Activated CD8-positive, alpha-beta memory T cell treated with anti-CD3 and anti-CD28 coated beads, Interleukin-2, amount 50 U/mL, for 48 hours (primary cell): ENCODE measurements around the gene OSBPL6.

Experiments used
- DNase-seq: peaks from one replicate; pipeline ENCODE4 v3.0.0-alpha.2; 2020

Gene OSBPL6

GRCh38 chr2:178273787-178274360 is 79.6 kb downstream of the OSBPL6 start:
- no peak for DNase-seq

GRCh38 chr2:178275600-178275999 is 81.3 kb downstream of the OSBPL6 start:
- DNase-seq = no peak

DNA sequence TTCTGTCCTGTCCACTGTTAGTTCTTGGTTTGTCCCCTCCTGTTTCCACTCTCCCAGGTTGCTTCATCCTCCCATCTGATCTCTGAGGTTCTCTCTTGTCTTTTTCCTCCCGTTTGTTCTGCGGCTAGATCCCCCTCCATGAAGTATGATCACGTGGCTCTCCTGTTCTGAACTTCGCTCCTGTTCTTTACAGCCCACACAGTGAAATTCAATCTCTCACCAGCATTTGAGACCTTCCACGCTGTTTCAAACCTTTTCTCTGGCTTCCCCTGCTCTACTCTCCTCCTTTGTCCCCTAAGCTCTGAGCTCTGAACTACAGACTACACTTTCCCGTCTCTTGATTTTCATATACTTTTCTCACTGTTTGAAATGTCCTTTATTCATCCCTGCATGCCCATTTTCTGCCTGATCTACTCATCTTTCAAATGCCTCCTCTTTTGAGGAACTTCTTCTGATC is 83.5 kb downstream of the OSBPL6 start:
- DNase-seq = no peak

- DNase-seq = no peak
These were observed 84.8 kb downstream of the OSBPL6 start for GRCh38 chr2:178279142-178279541.

DNA sequence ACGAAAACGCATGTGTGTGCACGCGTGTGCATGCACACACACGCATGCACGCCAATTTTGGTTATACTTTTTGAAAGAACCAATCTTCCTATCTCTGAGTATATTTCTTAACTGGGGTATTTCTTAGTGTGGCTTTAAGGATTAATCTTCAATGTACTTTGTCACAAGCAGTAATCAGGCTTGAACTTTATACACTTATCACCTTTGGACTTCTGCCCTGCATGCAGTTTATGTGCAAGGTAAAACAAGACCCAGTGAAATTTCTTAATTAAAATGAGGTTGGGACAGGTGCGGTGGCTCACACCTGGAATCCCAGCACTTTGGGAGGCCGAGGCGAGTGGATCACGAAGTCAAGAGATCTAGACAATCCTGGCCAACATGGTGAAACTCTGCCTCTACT is 85.3 kb downstream of the OSBPL6 start:
- no peak for DNase-seq

GRCh38 chr2:178280244-178280852 is 86.0 kb downstream of the OSBPL6 start:
- DNase-seq = no peak

GRCh38 chr2:178282075-178282815 is 87.9 kb downstream of the OSBPL6 start:
- no peak for DNase-seq

DNA sequence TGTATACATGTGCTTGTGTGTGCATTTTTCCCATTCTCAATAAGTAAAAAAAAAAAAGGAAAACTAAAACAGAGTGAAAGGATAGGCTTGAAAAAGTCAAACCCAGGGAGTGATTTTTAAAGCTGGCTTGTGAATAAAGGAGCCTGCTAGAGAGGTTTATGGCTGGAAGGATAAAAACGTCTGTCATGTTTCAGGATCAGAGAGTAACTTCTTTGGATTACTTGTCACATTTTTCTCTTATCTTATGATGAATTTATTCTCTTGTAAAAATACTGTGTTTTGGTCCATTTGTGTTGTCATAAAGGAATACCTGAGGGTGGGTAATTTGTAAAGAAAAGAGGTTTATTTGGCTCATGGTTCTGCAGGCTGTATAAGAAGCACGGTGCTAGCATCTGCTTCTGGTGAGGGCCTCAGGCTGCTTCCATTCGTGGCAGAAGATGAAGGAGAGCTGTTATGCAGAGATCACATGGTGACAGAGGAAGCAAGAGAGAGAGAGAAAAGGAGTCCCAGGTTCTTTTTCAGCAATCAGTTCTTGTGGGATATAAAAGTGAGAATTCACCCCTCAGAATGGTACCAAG is 89.1 kb downstream of the OSBPL6 start:
- DNase-seq = no peak

- no peak for DNase-seq
These were observed 90.4 kb downstream of the OSBPL6 start for GRCh38 chr2:178284613-178285286.

GRCh38 chr2:178285287-178285615 is 90.9 kb downstream of the OSBPL6 start:
- DNase-seq = no peak

GRCh38 chr2:178286636-178287035 is 92.3 kb downstream of the OSBPL6 start:
- no peak for DNase-seq

- DNase-seq = no peak
These were observed 93.5 kb downstream of the OSBPL6 start for GRCh38 chr2:178287652-178288344.

GRCh38 chr2:178291703-178292102 is 97.4 kb downstream of the OSBPL6 start:
- DNase-seq = no peak

DNA sequence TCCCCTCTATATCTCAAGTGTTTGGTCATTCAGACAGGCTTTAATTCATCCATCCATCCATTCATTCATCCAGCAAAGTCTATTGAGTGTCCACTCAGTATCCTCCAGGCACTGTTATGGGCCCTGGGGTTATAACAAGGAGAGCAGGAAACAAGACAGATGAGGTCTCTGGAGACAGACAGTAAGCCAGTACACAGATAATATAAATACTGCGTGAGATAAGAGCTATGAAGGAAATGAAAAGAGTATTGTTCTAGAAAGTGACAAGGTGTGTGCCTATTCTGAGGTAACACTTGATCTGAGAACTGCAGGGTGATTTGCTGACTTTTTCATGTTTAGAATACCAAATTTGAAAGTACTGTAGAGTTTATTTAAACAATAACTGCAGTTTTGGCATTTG is 98.3 kb downstream of the OSBPL6 start:
- no peak for DNase-seq

DNA sequence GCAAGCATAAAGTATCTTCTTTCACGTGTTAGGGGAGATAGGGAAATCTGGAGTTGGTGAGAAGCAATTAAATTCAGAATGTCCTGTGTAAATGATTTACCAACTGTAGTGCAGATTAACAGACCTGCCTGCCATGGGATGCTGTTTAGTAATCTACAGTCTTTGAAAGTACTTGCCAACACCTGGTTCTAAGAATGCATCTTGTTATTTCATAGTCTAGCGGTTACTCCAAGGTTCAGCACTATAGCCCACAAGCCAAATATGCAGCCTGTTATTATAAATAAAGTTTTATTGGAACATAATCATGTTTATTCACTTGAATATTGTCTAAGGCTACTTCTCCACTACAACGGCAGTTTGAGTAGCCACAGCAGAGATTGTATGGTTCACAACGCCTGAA is 100.8 kb downstream of the OSBPL6 start:
- DNase-seq = no peak

GRCh38 chr2:178295906-178296305 is 101.6 kb downstream of the OSBPL6 start:
- DNase-seq = no peak

DNA sequence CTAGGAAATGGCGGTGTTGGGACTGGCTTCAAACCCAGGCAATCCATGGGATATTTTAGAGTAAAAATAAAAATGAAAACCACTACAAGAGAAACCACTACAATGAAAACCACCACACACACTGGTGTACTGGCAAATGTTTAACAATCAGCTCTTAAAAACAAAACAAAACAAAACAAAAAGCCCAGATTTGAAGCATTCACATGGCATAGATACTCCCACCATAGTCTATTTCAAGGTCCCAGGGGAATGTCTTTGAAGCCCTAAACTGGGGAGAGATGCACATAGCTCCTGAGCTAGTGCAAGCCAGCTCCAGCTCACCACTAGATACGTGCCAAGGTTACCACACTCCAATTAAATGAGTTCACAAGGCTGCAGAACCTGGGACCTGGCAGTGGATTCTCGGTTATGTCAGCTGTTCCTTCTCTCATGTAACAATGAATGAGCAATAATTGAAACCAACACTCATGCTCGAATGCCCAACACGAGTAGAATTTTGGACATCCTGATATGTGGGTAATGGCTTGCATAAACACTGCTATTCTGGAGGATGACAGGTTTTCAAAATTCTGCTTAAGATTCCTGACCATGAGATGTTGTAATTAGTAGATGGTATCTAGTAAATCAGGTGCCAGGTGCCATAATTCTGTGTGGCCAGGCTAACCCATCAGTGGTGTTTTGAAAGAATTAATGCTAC is 102.2 kb downstream of the OSBPL6 start:
- no peak for DNase-seq

- DNase-seq = no peak
These were observed 102.7 kb downstream of the OSBPL6 start for GRCh38 chr2:178297091-178297411.

DNA sequence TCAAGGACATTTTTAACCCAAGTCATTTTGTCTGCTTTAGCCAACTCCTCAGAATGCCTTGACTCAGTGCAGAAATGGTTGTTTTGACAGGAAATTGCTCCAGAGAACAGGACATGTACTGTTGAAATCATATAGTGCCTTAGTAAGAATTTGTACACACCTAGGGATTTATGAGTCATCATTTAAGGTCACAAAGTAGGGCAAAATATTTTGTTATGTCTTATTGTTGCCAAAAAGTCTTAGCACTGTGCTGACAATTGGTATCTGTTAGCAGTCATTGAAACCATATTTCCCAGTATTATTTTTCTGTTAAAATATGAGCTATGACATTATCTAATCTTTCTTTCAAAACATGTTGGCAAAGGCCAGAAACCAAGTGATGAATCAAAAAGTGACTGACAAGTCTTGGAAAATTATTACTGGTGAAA is 104.5 kb downstream of the OSBPL6 start:
- DNase-seq = no peak

DNA sequence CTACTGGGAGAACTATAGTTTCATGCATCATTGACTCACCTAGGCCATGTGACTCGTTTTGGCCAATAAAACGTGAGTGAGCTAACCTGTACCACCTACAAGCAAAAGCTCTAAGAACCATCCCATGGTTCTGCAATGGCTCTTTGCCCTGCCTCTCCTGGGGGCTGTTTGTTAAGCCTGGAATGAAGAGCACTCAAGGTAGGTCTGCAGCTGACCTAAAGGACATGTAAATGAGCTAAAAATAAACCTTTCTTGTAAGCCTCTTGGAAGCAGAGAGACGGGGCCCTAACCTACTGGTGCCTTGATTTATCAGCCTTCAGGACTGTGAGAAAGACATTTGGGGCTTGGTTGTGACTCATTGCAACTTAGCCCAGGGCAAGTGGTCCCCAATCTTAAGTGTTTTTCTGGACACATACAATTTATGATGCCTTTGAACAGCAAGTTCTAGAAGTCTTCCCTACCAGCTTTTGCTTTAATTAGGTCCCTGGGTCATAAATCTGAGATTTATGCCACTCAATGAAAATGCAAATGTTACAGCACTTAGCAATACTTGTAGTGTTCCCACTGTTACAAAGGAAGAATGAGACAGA is 107.4 kb downstream of the OSBPL6 start:
- DNase-seq = no peak

- DNase-seq = no peak
These were observed 110.0 kb downstream of the OSBPL6 start for GRCh38 chr2:178304333-178304732.
